H1 (cell line): ENCODE measurements around the gene RNF130.

Source experiments
- CEBPB ChIP-seq: IDR thresholded peaks from 2 replicates; pipeline ENCODE4 v1.6.1; 2012; ENCODE audit warnings: low read depth, low read length
- CTCF ChIP-seq, 3 experiments: IDR thresholded peaks; 1 replicate in 2 of 3; 2 replicates in 1 of 3; pipeline versions ENCODE4 v1.5.1 to v1.6.1; 2011; ENCODE audit warnings: low read length in 3 of 3, mild to moderate bottlenecking in 3 of 3, inconsistent platforms in 2 of 3, low read depth in 1 of 3, moderate library complexity in 1 of 3; ENCODE audit not compliant: insufficient read depth in 1 of 3; ENCODE audit errors: control extremely low read depth in 1 of 3
- EZH2 ChIP-seq: fragments of 200-600 bp; sonication (generic); IDR thresholded peaks from 2 replicates; pipeline ENCODE4 v1.7.1; 2012; ENCODE audit warnings: low read depth, mild to moderate bottlenecking, moderate library complexity, low read length, inconsistent platforms; ENCODE audit not compliant: severe bottlenecking
- GTF2F1 ChIP-seq: IDR thresholded peaks from 2 replicates; pipeline ENCODE4 v1.6.1; 2012; ENCODE audit warnings: low read depth, low read length, improper control_type of control experiment, borderline replicate concordance
- MAFK ChIP-seq: IDR thresholded peaks from 2 replicates; pipeline ENCODE4 v1.6.1; 2012; ENCODE audit warnings: low read depth, mild to moderate bottlenecking, improper control_type of control experiment, low read length
- POLR2AphosphoS5 ChIP-seq: IDR thresholded peaks from 2 replicates; pipeline ENCODE4 v1.6.1; 2011; ENCODE audit warnings: low read depth, low read length
- TAF1 ChIP-seq: IDR thresholded peaks from 2 replicates; pipeline ENCODE4 v1.6.1; 2011; ENCODE audit warnings: mild to moderate bottlenecking, low read depth, low read length
- ZNF274 ChIP-seq: IDR thresholded peaks from 2 replicates; pipeline ENCODE4 v1.7.0; 2012; ENCODE audit warnings: low read length, borderline replicate concordance; ENCODE audit errors: extremely low read depth

- no peak for TF ChIP-seq ZNF274
- TF ChIP-seq CEBPB = no peak
- TF ChIP-seq EZH2 = no peak
- TF ChIP-seq CTCF (IDR thresholded peaks at IDR 0.05; ENCODE audit: control extremely low read depth in 1 of 3, insufficient read depth in 1 of 3, low read depth in 1 of 3, low read length in 3 of 3) = no peak
- TF ChIP-seq TAF1 = no peak
- no peak for TF ChIP-seq GTF2F1
- TF ChIP-seq MAFK = no peak
- no peak for TF ChIP-seq POLR2AphosphoS5
Measured at GRCh38 chr5:180072556-180072955, 997 bp upstream of the RNF130 start.
